MM.1S (cell line): ENCODE measurements around the gene PCDHGB2.

Source experiments
- DNase-seq: peaks from one replicate; pipeline ENCODE4 v3.0.0-alpha.2; 2015
- H2AFZ ChIP-seq: fragments of 300-600 bp; sonication (generic); 2 replicates; pipeline ENCODE4 v1.6.0; 2016; ENCODE audit warnings: antibody characterized with exemption, low read length
- H3F3A ChIP-seq: fragments of 300-600 bp; sonication (generic); 2 replicates; pipeline ENCODE4 v1.6.1; 2016; ENCODE audit warnings: mild to moderate bottlenecking, antibody characterized with exemption, low read length, moderate library complexity, mixed read lengths; ENCODE audit not compliant: insufficient read depth
- H3K27ac ChIP-seq: fragments of 300-600 bp; sonication (generic); 2 replicates; pipeline ENCODE4 v1.5.1; 2016; ENCODE audit warnings: mild to moderate bottlenecking, low read length
- H3K27me3 ChIP-seq: fragments of 300-600 bp; sonication (generic); replicated peaks from 2 replicates; pipeline ENCODE4 v1.6.0; 2016; ENCODE audit warnings: low read length; ENCODE audit not compliant: insufficient read depth
- H3K36me3 ChIP-seq: fragments of 300-600 bp; sonication (generic); replicated peaks from 2 replicates; pipeline ENCODE4 v1.6.1; 2016; ENCODE audit warnings: mild to moderate bottlenecking, low read length, mixed read lengths; ENCODE audit not compliant: insufficient read depth
- H3K4me1 ChIP-seq: fragments of 300-600 bp; sonication (generic); 2 replicates; pipeline ENCODE4 v1.6.1; 2016; ENCODE audit warnings: low read length, mixed read lengths
- H3K4me2 ChIP-seq: fragments of 300-600 bp; sonication (generic); 2 replicates; pipeline ENCODE4 v1.6.0; 2016; ENCODE audit warnings: low read depth, low read length
- H3K4me3 ChIP-seq: fragments of 300-600 bp; sonication (generic); 2 replicates; pipeline ENCODE4 v1.5.1; 2016; ENCODE audit warnings: low read length, mixed read lengths
- H3K79me2 ChIP-seq: fragments of 300-600 bp; sonication (generic); 2 replicates; pipeline ENCODE4 v1.6.1; 2016; ENCODE audit warnings: mixed run types, low read length, mixed read lengths
- H3K9ac ChIP-seq: fragments of 300-600 bp; sonication (generic); 2 replicates; pipeline ENCODE4 v1.6.1; 2016; ENCODE audit warnings: low read length, mixed read lengths
- H3K9me2 ChIP-seq: fragments of 300-600 bp; sonication (generic); replicated peaks from 2 replicates; pipeline ENCODE4 v1.6.1; 2016; ENCODE audit warnings: mild to moderate bottlenecking, low read length, mixed read lengths; ENCODE audit not compliant: insufficient read depth
- H3K9me3 ChIP-seq: fragments of 300-600 bp; sonication (generic); replicated peaks from 2 replicates; pipeline ENCODE4 v1.6.1; 2016; ENCODE audit warnings: mild to moderate bottlenecking, low read length, mixed read lengths; ENCODE audit not compliant: insufficient read depth
- H4K20me1 ChIP-seq: fragments of 300-600 bp; sonication (generic); 2 replicates; pipeline ENCODE4 v1.6.1; 2016; ENCODE audit warnings: mild to moderate bottlenecking, low read length, moderate library complexity, mixed read lengths; ENCODE audit not compliant: insufficient read depth
- CTCF ChIP-seq: fragments of 300-600 bp; sonication (generic); IDR thresholded peaks from 2 replicates; pipeline ENCODE4 v1.5.1; 2016; ENCODE audit warnings: antibody characterized with exemption, low read length, mixed read lengths
- EZH2 ChIP-seq: fragments of 300-600 bp; sonication (generic); optimal IDR thresholded peaks from 2 replicates; pipeline ENCODE3; 2017; ENCODE audit warnings: low read depth, mild to moderate bottlenecking, antibody characterized with exemption, low read length, mixed read lengths
- EZH2phosphoT487 ChIP-seq: fragments of 300-600 bp; sonication (generic); IDR thresholded peaks from 2 replicates; pipeline ENCODE4 v1.6.1; 2018; ENCODE audit warnings: antibody characterized with exemption, low read length

PCDHGB2 gene

GRCh38 chr5:141409598-141410306 is 50.0 kb downstream of the PCDHGB2 start:
- Histone ChIP-seq H3K4me3 (no peak overlapping the region), H3K9ac (no peak overlapping the region), H4K20me1 (no peaks in the 10 kb centered on the region), H3K27ac (no peak overlapping the region), H2AFZ (no peak overlapping the region), H3F3A (no peaks in the 10 kb centered on the region), H3K27me3 (peaks cover 14% of the 10 kb centered on the region), H3K9me2 (no peaks in the 10 kb centered on the region), H3K9me3 (no peaks in the 10 kb centered on the region), H3K36me3 (no peaks in the 10 kb centered on the region; the same call in 1 of the 2 replicates), H3K4me2 (no peak overlapping the region), H3K79me2 (no peaks in the 10 kb centered on the region), H3K4me1 (no peaks in the 10 kb centered on the region)
- DNase-seq, result no peak
- TF ChIP-seq CTCF (no peak), EZH2phosphoT487 (no peak), EZH2 (no peak)

GRCh38 chr5:141411575-141411974 is 51.8 kb downstream of the PCDHGB2 start:
- no peak overlapping the region for H3K9ac ChIP-seq
- H3K27ac ChIP-seq, result no peak overlapping the region
- H3K9me3 ChIP-seq, result no peaks in the 10 kb centered on the region
- H3K79me2 ChIP-seq, result no peaks in the 10 kb centered on the region
- no peak overlapping the region for H2AFZ ChIP-seq
- no peaks in the 10 kb centered on the region; the same call in 1 of the 2 replicates for H3K36me3 ChIP-seq
- no peaks in the 10 kb centered on the region for H3F3A ChIP-seq
- H3K9me2 ChIP-seq, result no peaks in the 10 kb centered on the region
- no peak overlapping the region for H3K4me3 ChIP-seq
- TF ChIP-seq CTCF (no peak), EZH2phosphoT487 (no peak), EZH2 (no peak)
- no peak for DNase-seq
- no peak overlapping the region for H3K4me2 ChIP-seq
- H3K4me1 ChIP-seq, result no peaks in the 10 kb centered on the region
- peaks cover 14% of the 10 kb centered on the region for H3K27me3 ChIP-seq
- no peaks in the 10 kb centered on the region for H4K20me1 ChIP-seq
